ENCODE data around the gene TMPRSS11F. TPM values are rescaled to one million over a fixed set of nuclear protein-coding genes. Genes with fewer than 3 reads are reported as not detected.

TMPRSS11F gene
- total and polyA plus RNA-seq, 2 experiments from 2014 or later, result not detected

- in situ Hi-C loops (cut with MboI), result loop anchor here (10.0 kb wide), 1 partner anchor 293 kb away; no protein-coding TSS in a partner anchor
Measured at GRCh38 chr4:68167706-68168105, 38.0 kb upstream of the TMPRSS11F start.

DNA sequence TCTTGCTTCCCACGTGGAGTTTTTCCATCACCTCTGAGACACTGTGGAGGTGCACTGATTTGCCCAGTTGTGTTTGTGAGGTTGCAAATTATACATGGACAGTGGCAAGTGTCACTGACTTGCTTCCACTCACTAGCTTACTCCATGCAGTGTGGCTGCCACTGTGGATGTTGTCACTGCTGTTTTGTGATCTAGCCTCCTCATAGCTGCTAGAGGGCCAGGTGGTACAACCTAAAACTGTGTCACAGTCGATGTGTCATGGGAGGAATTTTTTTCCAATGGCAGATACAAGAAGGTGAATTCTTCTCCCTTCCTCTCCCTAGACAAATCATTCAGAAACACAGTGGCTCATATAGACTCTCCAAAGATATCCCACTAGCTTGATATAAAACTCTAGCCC, 37.5 kb upstream of the TMPRSS11F start:
- WGBS, 2 experiments (ENCODE audit: low coverage in 1 of 2, low lambda C conversion rate in 2 of 2, missing lambda C conversion rate in 2 of 2), result 19 to 31% methylated on average over 2 of the region's 2 CpGs
- H3K4me3 ChIP-seq, result no peak overlapping the region

More at GRCh38 chr4:68167706-68168105, 38.0 kb upstream of the TMPRSS11F start:
- no peaks in the 10 kb centered on the region for H3F3A ChIP-seq (ENCODE audit: insufficient read depth)
- H3K9ac ChIP-seq, result no peak overlapping the region
- H3K36me3 ChIP-seq (ENCODE audit: low read depth), result no peaks in the 10 kb centered on the region
- no peak overlapping the region for H3K27ac ChIP-seq
- no peak overlapping the region for H3K4me2 ChIP-seq (ENCODE audit: unreplicated experiment)
- H3K79me2 ChIP-seq (ENCODE audit: insufficient read depth), result no peaks in the 10 kb centered on the region
- no peaks in the 10 kb centered on the region for H3K4me1 ChIP-seq (ENCODE audit: insufficient read depth)
- H2AFZ ChIP-seq, result no peak overlapping the region
- DNase-seq, result no peak
- peaks cover 38% of the 10 kb centered on the region for H3K27me3 ChIP-seq (replicated peaks; ENCODE audit: insufficient read depth)
- H4K20me1 ChIP-seq (ENCODE audit: insufficient read depth), result no peaks in the 10 kb centered on the region
- H3K9me2 ChIP-seq (ENCODE audit: insufficient read depth), result no peaks in the 10 kb centered on the region
- no peak overlapping the region for H3K4me3 ChIP-seq
- TF ChIP-seq EZH2phosphoT487 (IDR thresholded peaks at IDR 0.05; ENCODE audit: insufficient read depth, low read depth) (no peak), EZH2 (IDR thresholded peaks at IDR 0.05; ENCODE audit: insufficient read depth, poor library complexity, severe bottlenecking) (no peak)
- no peaks in the 10 kb centered on the region for H3K9me3 ChIP-seq (ENCODE audit: low read depth)
- 49 to 51% methylated on average over 3 of the region's 3 CpGs for WGBS, 2 experiments (ENCODE audit: low coverage in 1 of 2, low lambda C conversion rate in 2 of 2, missing lambda C conversion rate in 2 of 2)

GRCh38 chr4:68163754-68164153, 34.1 kb upstream of the TMPRSS11F start:
- WGBS, 2 experiments (ENCODE audit: low coverage in 1 of 2, low lambda C conversion rate in 2 of 2, missing lambda C conversion rate in 2 of 2), result 23 to 31% methylated on average over 1 of the region's 1 CpG
- in situ Hi-C loops (cut with MboI), result loop anchor here (10.0 kb wide), 1 partner anchor 289 kb away; no protein-coding TSS in a partner anchor
- TF ChIP-seq EZH2 (IDR thresholded peaks at IDR 0.05; ENCODE audit: insufficient read depth, poor library complexity, severe bottlenecking), result no peak
- TF ChIP-seq EZH2phosphoT487 (IDR thresholded peaks at IDR 0.05; ENCODE audit: insufficient read depth, low read depth), result no peak

More for the DNA sequence above, 37.5 kb upstream of the TMPRSS11F start:
- Histone ChIP-seq H3K4me1 (ENCODE audit: insufficient read depth) (no peaks in the 10 kb centered on the region), H2AFZ (no peak overlapping the region), H4K20me1 (ENCODE audit: insufficient read depth) (no peaks in the 10 kb centered on the region), H3K9ac (no peak overlapping the region), H3K36me3 (ENCODE audit: low read depth) (no peaks in the 10 kb centered on the region), H3K9me2 (ENCODE audit: insufficient read depth) (no peaks in the 10 kb centered on the region), H3F3A (ENCODE audit: insufficient read depth) (no peaks in the 10 kb centered on the region), H3K27ac (no peak overlapping the region), H3K4me2 (ENCODE audit: unreplicated experiment) (no peak overlapping the region), H3K9me3 (ENCODE audit: low read depth) (no peaks in the 10 kb centered on the region), H3K27me3 (replicated peaks; ENCODE audit: insufficient read depth) (peaks cover 38% of the 10 kb centered on the region), H3K79me2 (ENCODE audit: insufficient read depth) (no peaks in the 10 kb centered on the region)
- in situ Hi-C loops (cut with MboI), result loop anchor here (10.0 kb wide), 1 partner anchor 292 kb away; no protein-coding TSS in a partner anchor
- TF ChIP-seq EZH2phosphoT487 (IDR thresholded peaks at IDR 0.05; ENCODE audit: insufficient read depth, low read depth) (no peak), EZH2 (IDR thresholded peaks at IDR 0.05; ENCODE audit: insufficient read depth, poor library complexity, severe bottlenecking) (no peak)
- DNase-seq, result no peak

GRCh38 chr4:68162196-68162595, 32.5 kb upstream of the TMPRSS11F start:
- no peaks in the 10 kb centered on the region for H3F3A ChIP-seq (ENCODE audit: insufficient read depth)
- peaks cover 12% of the 10 kb centered on the region; the same call in 1 of the 2 replicates for H3K27me3 ChIP-seq (replicated peaks; ENCODE audit: insufficient read depth)
- no peak overlapping the region for H3K9ac ChIP-seq
- H3K79me2 ChIP-seq (ENCODE audit: insufficient read depth), result no peaks in the 10 kb centered on the region
- no peak overlapping the region for H3K4me2 ChIP-seq (ENCODE audit: unreplicated experiment)
- TF ChIP-seq EZH2 (IDR thresholded peaks at IDR 0.05; ENCODE audit: insufficient read depth, poor library complexity, severe bottlenecking) (no peak), EZH2phosphoT487 (IDR thresholded peaks at IDR 0.05; ENCODE audit: insufficient read depth, low read depth) (no peak)
- no peaks in the 10 kb centered on the region for H3K9me2 ChIP-seq (ENCODE audit: insufficient read depth)
- no peaks in the 10 kb centered on the region for H3K9me3 ChIP-seq (ENCODE audit: low read depth)
- H3K36me3 ChIP-seq (ENCODE audit: low read depth), result no peaks in the 10 kb centered on the region
- in situ Hi-C loops (cut with MboI), result loop anchor here (10.0 kb wide), 1 partner anchor 287 kb away; no protein-coding TSS in a partner anchor
- DNase-seq, result no peak
- H4K20me1 ChIP-seq (ENCODE audit: insufficient read depth), result no peaks in the 10 kb centered on the region
- H2AFZ ChIP-seq, result no peak overlapping the region
- 0 to 3% methylated on average over 4 of the region's 4 CpGs for WGBS, 2 experiments (ENCODE audit: low coverage in 1 of 2, low lambda C conversion rate in 2 of 2, missing lambda C conversion rate in 2 of 2)
- H3K4me1 ChIP-seq (ENCODE audit: insufficient read depth), result no peaks in the 10 kb centered on the region
- H3K4me3 ChIP-seq, result no peak overlapping the region
- H3K27ac ChIP-seq, result no peak overlapping the region

More at GRCh38 chr4:68163754-68164153, 34.1 kb upstream of the TMPRSS11F start:
- no peak overlapping the region for H2AFZ ChIP-seq
- H3K4me1 ChIP-seq (ENCODE audit: insufficient read depth), result no peaks in the 10 kb centered on the region
- no peak overlapping the region for H3K9ac ChIP-seq
- DNase-seq, result no peak
- no peaks in the 10 kb centered on the region for H3K79me2 ChIP-seq (ENCODE audit: insufficient read depth)
- no peak overlapping the region for H3K4me2 ChIP-seq (ENCODE audit: unreplicated experiment)
- peaks cover 23% of the 10 kb centered on the region for H3K27me3 ChIP-seq (replicated peaks; ENCODE audit: insufficient read depth)
- no peaks in the 10 kb centered on the region for H3K9me2 ChIP-seq (ENCODE audit: insufficient read depth)
- H3K27ac ChIP-seq, result no peak overlapping the region
- H3F3A ChIP-seq (ENCODE audit: insufficient read depth), result no peaks in the 10 kb centered on the region
- H3K9me3 ChIP-seq (ENCODE audit: low read depth), result no peaks in the 10 kb centered on the region
- H3K4me3 ChIP-seq, result no peak overlapping the region
- H3K36me3 ChIP-seq (ENCODE audit: low read depth), result no peaks in the 10 kb centered on the region
- no peaks in the 10 kb centered on the region for H4K20me1 ChIP-seq (ENCODE audit: insufficient read depth)

Data from GM23248 (cell line).